GM23338 (cell line): ENCODE measurements around the gene ARRDC5. TPM values are rescaled to one million over a fixed set of nuclear protein-coding genes. Genes with fewer than 3 reads are reported as not detected.

Experiments
- CREB1 ChIP-seq: fragments of 250-450 bp; sonication (Bioruptor Pico); IDR thresholded peaks from 2 replicates; pipeline ENCODE4 v1.5.0; 2020; ENCODE audit warnings: low read depth, mild to moderate bottlenecking, moderate library complexity
- JUNB ChIP-seq: IDR thresholded peaks from one replicate; pipeline ENCODE4 v1.6.1; 2016; ENCODE audit warnings: antibody characterized with exemption; ENCODE audit not compliant: unreplicated experiment
- REST ChIP-seq: IDR thresholded peaks from one replicate; pipeline ENCODE4 v1.6.1; 2018; ENCODE audit warnings: antibody characterized with exemption; ENCODE audit not compliant: unreplicated experiment
- microRNA-seq: library from miRNA; unstranded; fragments of <30 nt; microRNA quantifications from one replicate; pipeline ENCODE4, GENCODE V29; 2017
- polyA plus RNA-seq: library from polyadenylated mRNA; unstranded; fragments of >200 nt; fragmentation: Nextera tagmentation; extraction: Ambion mirVana; gene quantifications from 2 replicates; pipeline ENCODE4 v1.2.1, GENCODE V29; 2016
- small RNA-seq: library from RNA; depleted of rRNA; stranded (forward); fragments of <200 nt; gene quantifications from one replicate; pipeline ENCODE3, GENCODE V24; 2014; ENCODE audit warnings: low replicate concordance
- total RNA-seq: library from RNA; depleted of rRNA; stranded (reverse); fragments of >200 nt; shearing (Covaris generic); gene quantifications from 2 replicates; pipeline ENCODE4 v1.2.3, GENCODE V29; 2014; rRNA removed

The ARRDC5 gene
- total and polyA plus RNA-seq, 2 experiments from 2014 or later, result not detected

GRCh38 chr19:4843647-4843965 lies 59.1 kb downstream of the ARRDC5 start (continued):
- TF ChIP-seq REST (no peak), JUNB (no peak), CREB1 (CRISPR knock-in tag) (no peak)

Small RNAs within 50 kb of the gene (microRNA-seq; reads per million reads assigned to microRNA genes)
- gene MIR4747, result not detected

Small RNAs within 50 kb of the gene (small RNA-seq; reads per million reads assigned to genes)
- gene MIR4747, result not detected

Other genes with a start within 250 kb of the ARRDC5 start
- 42.3 and 49.4 TPM in 2 replicates for gene MYDGF, start 232.6 kb downstream of the ARRDC5 start, total RNA-seq
- 99.5 and 99.7 TPM in 2 replicates for gene MYDGF, start 232.6 kb downstream of the ARRDC5 start, polyA plus RNA-seq
- gene DPP9, start 179.1 kb downstream of the ARRDC5 start, total RNA-seq, result 30.8 and 49.2 TPM in 2 replicates
- 18.6 and 19.5 TPM in 2 replicates for gene DPP9, start 179.1 kb downstream of the ARRDC5 start, polyA plus RNA-seq
- gene FEM1A, start 111.2 kb downstream of the ARRDC5 start, total RNA-seq, result 15.2 and 16.5 TPM in 2 replicates
- gene FEM1A, start 111.2 kb downstream of the ARRDC5 start, polyA plus RNA-seq, result 0.87 and 0.97 TPM in 2 replicates
- 0.31 and 0.38 TPM in 2 replicates for gene TICAM1, start 71.2 kb downstream of the ARRDC5 start, total RNA-seq
- gene TICAM1, start 71.2 kb downstream of the ARRDC5 start, polyA plus RNA-seq, result 0.32 and 0.38 TPM in 2 replicates
- gene PLIN3, start 35.2 kb downstream of the ARRDC5 start, total RNA-seq, result 45.9 and 59.9 TPM in 2 replicates
- gene PLIN3, start 35.2 kb downstream of the ARRDC5 start, polyA plus RNA-seq, result 38.0 and 39.0 TPM in 2 replicates
- 40.9 and 45.7 TPM in 2 replicates for gene UHRF1, start 6.6 kb upstream of the ARRDC5 start, total RNA-seq
- 20.3 and 24.5 TPM in 2 replicates for gene UHRF1, start 6.6 kb upstream of the ARRDC5 start, polyA plus RNA-seq
- 27.6 and 35.7 TPM in 2 replicates for gene KDM4B, start 66.2 kb upstream of the ARRDC5 start, total RNA-seq
- 8.7 and 9.1 TPM in 2 replicates for gene KDM4B, start 66.2 kb upstream of the ARRDC5 start, polyA plus RNA-seq